Parathyroid adenoma (tissue), 2 donors: ENCODE results near the gene CCDC90B.
"Not testable (repeated sequence)": the region's sequence is repeated elsewhere in the genome, so short reads cannot be mapped to it uniquely, and the experiment has no call there.

Source experiments
- H2AFZ ChIP-seq: fragments of 300-600 bp; sonication (generic); one replicate; pipeline ENCODE4 v1.7.0; 2017; ENCODE audit warnings: antibody characterized with exemption, mild to moderate bottlenecking
- H3K27ac ChIP-seq: fragments of 300-600 bp; sonication (generic); one replicate; pipeline ENCODE4 v1.7.0; 2017
- H3K27me3 ChIP-seq: fragments of 300-600 bp; sonication (generic); one replicate; pipeline ENCODE4 v1.7.0; 2017; ENCODE audit warnings: low read length; ENCODE audit not compliant: control insufficient read depth, insufficient read depth
- H3K36me3 ChIP-seq: fragments of 300-600 bp; sonication (generic); one replicate; pipeline ENCODE4 v1.7.0; 2017; ENCODE audit warnings: low read length; ENCODE audit not compliant: control insufficient read depth, insufficient read depth
- H3K4me1 ChIP-seq: fragments of 300-600 bp; sonication (generic); one replicate; pipeline ENCODE4 v1.7.0; 2017; ENCODE audit warnings: control low read depth
- H3K4me2 ChIP-seq: fragments of 300-600 bp; sonication (generic); one replicate; pipeline ENCODE4 v1.7.0; 2017; ENCODE audit warnings: low read length
- H3K4me3 ChIP-seq: fragments of 300-600 bp; sonication (generic); one replicate; pipeline ENCODE4 v1.7.0; 2017; ENCODE audit warnings: low read depth, low read length
- H3K79me2 ChIP-seq: fragments of 300-600 bp; sonication (generic); one replicate; pipeline ENCODE4 v1.7.0; 2017; ENCODE audit warnings: control low read depth
- H3K9ac ChIP-seq: fragments of 300-600 bp; sonication (generic); one replicate; pipeline ENCODE4 v1.7.0; 2017; ENCODE audit warnings: mild to moderate bottlenecking
- H3K9me3 ChIP-seq: fragments of 300-600 bp; sonication (generic); one replicate; pipeline ENCODE4 v1.7.0; 2017; ENCODE audit warnings: low read length; ENCODE audit not compliant: control insufficient read depth
- TF ChIP-seq, protein P1 (sequence below): fragments of 300-600 bp; sonication (generic); IDR thresholded peaks from one replicate; pipeline ENCODE4 v1.7.0; 2017; ENCODE audit warnings: antibody characterized with exemption, mild to moderate bottlenecking
- donor health status: primary hyperparathyroidism.

Gene CCDC90B

DNA sequence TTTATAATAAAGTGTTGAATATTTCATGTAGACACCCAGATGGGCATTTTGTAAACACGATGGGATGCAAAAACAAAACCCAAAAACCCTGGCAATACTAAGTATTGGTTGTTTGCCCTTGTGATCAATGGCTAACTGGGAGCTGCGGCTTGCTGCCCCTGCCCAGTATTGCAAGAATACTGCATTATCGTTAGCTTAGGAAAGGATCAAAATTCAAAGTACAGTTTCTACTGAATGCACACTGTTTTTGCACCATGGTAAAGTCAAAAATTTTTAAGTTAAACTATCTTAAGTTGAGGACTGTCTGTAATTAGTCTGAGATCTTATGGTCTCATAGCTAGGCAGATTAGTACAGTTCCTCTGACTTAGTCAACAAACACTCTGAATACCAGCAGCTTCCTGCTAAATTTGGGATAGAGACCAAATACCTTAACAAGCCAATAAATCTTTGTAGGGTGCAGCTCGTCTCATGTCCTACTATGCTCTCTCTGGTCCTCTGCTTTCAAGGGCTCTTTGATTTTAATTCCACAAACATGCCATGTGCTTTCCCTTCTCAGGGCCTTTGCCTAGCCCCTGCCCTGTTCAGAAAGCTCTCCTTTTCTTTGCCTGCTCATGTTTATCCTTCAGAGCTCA, 4.0 kb downstream of the CCDC90B start:
- H3K27me3 ChIP-seq, result no peaks in the 10 kb centered on the region
- no peak overlapping the region for H3K4me2 ChIP-seq
- H3K4me1 ChIP-seq, result peaks cover 2% of the 10 kb centered on the region
- no peak overlapping the region for H3K9ac ChIP-seq
- no peaks in the 10 kb centered on the region for H3K36me3 ChIP-seq
- no peak overlapping the region for H2AFZ ChIP-seq
- no peak overlapping the region for H3K4me3 ChIP-seq
- H3K9me3 ChIP-seq, result no peaks in the 10 kb centered on the region
- H3K79me2 ChIP-seq, result peaks cover 4% of the 10 kb centered on the region
- H3K27ac ChIP-seq, result no peak overlapping the region
- TF ChIP-seq, protein P1, sequence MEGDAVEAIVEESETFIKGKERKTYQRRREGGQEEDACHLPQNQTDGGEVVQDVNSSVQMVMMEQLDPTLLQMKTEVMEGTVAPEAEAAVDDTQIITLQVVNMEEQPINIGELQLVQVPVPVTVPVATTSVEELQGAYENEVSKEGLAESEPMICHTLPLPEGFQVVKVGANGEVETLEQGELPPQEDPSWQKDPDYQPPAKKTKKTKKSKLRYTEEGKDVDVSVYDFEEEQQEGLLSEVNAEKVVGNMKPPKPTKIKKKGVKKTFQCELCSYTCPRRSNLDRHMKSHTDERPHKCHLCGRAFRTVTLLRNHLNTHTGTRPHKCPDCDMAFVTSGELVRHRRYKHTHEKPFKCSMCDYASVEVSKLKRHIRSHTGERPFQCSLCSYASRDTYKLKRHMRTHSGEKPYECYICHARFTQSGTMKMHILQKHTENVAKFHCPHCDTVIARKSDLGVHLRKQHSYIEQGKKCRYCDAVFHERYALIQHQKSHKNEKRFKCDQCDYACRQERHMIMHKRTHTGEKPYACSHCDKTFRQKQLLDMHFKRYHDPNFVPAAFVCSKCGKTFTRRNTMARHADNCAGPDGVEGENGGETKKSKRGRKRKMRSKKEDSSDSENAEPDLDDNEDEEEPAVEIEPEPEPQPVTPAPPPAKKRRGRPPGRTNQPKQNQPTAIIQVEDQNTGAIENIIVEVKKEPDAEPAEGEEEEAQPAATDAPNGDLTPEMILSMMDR, result no peak

DNA sequence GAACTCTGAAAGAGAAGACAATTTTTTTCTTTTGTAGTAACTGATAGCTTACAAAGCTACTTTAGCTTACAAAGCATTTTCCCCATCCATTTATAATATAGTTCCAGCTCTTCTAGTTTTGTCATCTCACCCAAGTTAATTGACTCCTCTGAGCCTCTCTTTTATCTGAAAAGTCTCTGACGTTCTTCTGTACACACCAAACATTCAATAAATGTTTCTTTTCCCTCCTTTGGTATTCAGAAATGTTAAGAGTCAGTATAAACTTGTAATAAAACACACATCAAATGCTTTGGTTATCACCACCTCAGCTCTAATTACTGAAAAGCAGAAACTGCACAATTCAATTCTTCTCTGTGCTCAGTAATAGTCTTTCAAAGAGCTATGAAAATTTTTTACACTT, 5.9 kb downstream of the CCDC90B start:
- H3K27me3 ChIP-seq, result no peaks in the 10 kb centered on the region
- TF ChIP-seq, protein P1, result no peak
- H3K4me3 ChIP-seq, result no peak overlapping the region
- no peak overlapping the region for H3K27ac ChIP-seq
- no peak overlapping the region for H3K9ac ChIP-seq
- peaks cover 2% of the 10 kb centered on the region for H3K4me1 ChIP-seq
- H3K79me2 ChIP-seq, result peaks cover 4% of the 10 kb centered on the region
- no peak overlapping the region for H2AFZ ChIP-seq
- no peak overlapping the region for H3K4me2 ChIP-seq
- no peaks in the 10 kb centered on the region for H3K9me3 ChIP-seq
- no peaks in the 10 kb centered on the region for H3K36me3 ChIP-seq

DNA sequence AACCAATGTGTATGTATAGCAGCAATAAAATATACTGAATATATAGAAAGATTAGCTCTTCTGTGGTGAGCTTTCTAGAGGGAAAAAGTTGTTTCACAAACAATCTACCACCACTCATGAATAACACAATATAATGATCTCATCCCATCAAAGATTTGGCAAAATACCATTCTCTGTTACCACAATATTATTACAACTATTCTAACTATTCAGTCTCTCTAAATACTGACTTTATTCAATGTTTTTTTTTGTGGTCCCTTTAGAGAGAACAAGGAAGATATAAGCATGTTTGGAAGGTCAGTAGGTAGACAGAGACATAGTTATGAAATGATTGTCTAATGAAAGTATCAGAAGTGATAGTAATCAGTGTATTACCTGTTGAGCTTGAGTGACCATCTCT, 7.8 kb downstream of the CCDC90B start:
- no peaks in the 10 kb centered on the region for H3K36me3 ChIP-seq
- H3K4me2 ChIP-seq, result no peak overlapping the region
- no peaks in the 10 kb centered on the region for H3K9me3 ChIP-seq
- H3K27ac ChIP-seq, result no peak overlapping the region
- no peaks in the 10 kb centered on the region for H3K27me3 ChIP-seq
- no peak overlapping the region for H2AFZ ChIP-seq
- no peaks in the 10 kb centered on the region for H3K4me1 ChIP-seq
- TF ChIP-seq, protein P1, result no peak
- H3K4me3 ChIP-seq, result no peak overlapping the region
- H3K79me2 ChIP-seq, result peaks cover under 1% of the 10 kb centered on the region
- no peak overlapping the region for H3K9ac ChIP-seq

DNA sequence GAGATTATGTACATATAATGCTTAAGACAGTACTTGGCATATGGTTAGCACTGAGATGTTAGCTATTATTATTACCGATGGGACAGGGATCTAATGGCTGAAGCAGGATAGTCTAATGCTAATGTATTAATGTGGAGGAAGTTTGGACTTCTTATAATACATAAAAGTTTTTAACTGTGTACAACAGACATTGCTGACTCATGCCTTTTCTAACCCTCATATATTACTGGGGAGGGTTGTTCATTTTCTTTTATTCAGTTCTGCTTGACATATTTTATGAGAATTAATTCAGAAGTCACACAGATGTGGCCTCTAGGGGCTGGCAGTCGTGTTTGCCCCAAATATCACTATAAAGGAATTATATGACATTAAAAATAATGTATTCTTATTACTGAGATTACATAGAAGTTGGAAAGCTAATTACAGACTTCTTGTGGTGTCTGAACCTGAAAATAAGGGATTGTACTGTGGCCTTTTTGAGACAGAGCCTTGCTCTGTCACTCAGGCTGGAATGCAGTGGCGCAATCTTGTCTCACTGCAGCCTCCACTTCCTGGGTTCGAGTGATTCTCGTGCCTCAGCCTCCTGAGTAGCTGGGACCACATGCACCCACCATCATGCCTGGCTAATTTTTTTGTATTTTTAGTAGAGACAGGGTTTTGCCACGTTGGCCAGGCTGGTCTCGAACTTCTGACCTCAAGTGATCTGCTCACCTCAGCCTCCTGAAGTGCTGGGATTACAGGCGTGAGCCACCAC, 10.1 kb downstream of the CCDC90B start:
- Histone ChIP-seq H3K4me1 (no peaks in the 10 kb centered on the region), H3K79me2 (no peaks in the 10 kb centered on the region), H3K36me3 (no peaks in the 10 kb centered on the region), H3K9me3 (no peaks in the 10 kb centered on the region), H3K4me2 (no peak overlapping the region), H3K9ac (no peak overlapping the region), H3K27me3 (no peaks in the 10 kb centered on the region), H2AFZ (no peak overlapping the region), H3K27ac (no peak overlapping the region), H3K4me3 (no peak overlapping the region)
- TF ChIP-seq, protein P1, result no peak

DNA sequence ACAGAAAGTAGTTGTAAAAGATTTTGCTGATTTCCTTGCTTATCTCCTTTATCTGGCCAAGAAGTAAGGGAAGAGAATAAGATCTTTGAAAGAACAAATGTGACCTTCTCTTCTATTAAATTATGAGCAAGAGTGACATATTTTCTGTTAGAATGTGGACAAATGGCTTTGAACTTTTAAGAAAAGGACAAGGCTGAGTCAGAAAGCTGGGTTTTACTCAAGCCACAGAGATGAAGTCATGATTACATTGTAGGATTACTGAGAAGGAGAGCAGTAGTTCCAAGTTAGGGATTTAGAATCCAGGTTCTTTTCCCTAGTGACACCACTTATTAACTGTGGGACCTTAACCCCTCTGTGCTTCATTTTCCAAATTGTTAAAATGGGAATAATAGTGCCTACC, 13.5 kb downstream of the CCDC90B start:
- Histone ChIP-seq H3K27ac (no peak overlapping the region), H3K4me1 (no peaks in the 10 kb centered on the region), H3K79me2 (no peaks in the 10 kb centered on the region), H3K9me3 (no peaks in the 10 kb centered on the region), H2AFZ (no peak overlapping the region), H3K27me3 (no peaks in the 10 kb centered on the region), H3K4me2 (no peak overlapping the region), H3K4me3 (no peak overlapping the region), H3K9ac (no peak overlapping the region), H3K36me3 (no peaks in the 10 kb centered on the region)
- TF ChIP-seq, protein P1, result no peak

DNA sequence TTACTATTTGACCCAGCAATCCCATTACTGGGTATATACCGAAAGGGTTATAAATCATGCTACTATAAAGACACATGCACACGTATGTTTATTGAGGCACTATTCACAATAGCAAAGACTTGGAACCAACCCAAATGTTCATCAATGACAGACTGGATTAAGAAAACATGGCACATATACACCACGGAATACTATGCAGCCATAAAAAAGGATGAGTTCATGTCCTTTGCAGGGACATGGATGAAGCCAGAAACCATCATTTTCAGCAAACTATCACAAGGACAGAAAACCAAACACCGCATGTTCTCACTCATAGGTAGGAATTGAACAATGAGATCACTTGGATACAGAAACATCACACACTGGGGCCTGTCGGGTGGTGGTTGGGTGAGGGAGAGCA, 14.4 kb downstream of the CCDC90B start:
- H3K79me2 ChIP-seq, H3K4me2 ChIP-seq, H3K4me1 ChIP-seq, H3K4me3 ChIP-seq, H2AFZ ChIP-seq, H3K27me3 ChIP-seq, H3K9ac ChIP-seq, H3K27ac ChIP-seq, H3K9me3 ChIP-seq, H3K36me3 ChIP-seq: not testable (repeated sequence)

DNA sequence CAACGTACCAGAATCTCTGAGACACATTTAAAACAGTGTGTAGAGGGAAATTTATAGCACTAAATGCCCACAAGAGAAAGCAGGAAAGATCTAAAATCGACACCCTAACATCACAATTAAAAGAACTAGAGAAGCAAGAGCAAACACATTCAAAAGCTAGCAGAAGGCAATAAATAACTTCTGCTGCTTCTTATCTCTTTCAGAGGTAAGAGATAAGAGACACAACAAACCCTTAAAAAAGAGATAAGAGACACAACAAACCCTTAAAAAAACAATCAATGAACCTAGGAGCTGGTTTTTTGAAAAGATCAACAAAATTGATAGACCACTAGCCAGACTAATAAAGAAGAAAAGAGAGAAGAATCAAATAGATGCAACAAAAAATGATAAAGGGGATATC, 17.1 kb downstream of the CCDC90B start:
- H3K27ac ChIP-seq, H3K79me2 ChIP-seq, H3K4me3 ChIP-seq, H3K36me3 ChIP-seq, H3K9ac ChIP-seq, H3K4me1 ChIP-seq, H2AFZ ChIP-seq, H3K27me3 ChIP-seq, H3K9me3 ChIP-seq, H3K4me2 ChIP-seq: not testable (repeated sequence)
